Lower leg skin (tissue), 4 donors: ENCODE measurements around the gene PDE3A. TPM values are rescaled to one million over a fixed set of nuclear protein-coding genes. Genes with fewer than 3 reads are reported as not detected.

Experiments used
- DNase-seq, 2 donors: peaks; one replicate each; pipeline ENCODE4 v3.0.0-alpha.2; 2019; ENCODE audit warnings: low spot score in 2 of 2
- H3K4me3 ChIP-seq: fragments of 200-600 bp; sonication (generic); 2 replicates; pipeline ENCODE4 v1.5.1; 2017; ENCODE audit warnings: mild to moderate bottlenecking, low read depth; ENCODE audit not compliant: poor library complexity, severe bottlenecking
- POLR2A ChIP-seq, 2 donors: fragments of 450-650 bp; IDR thresholded peaks; one replicate each; pipeline ENCODE4 v1.6.1; 2016 to 2017; ENCODE audit warnings: antibody characterized with exemption in 2 of 2, mild to moderate bottlenecking in 1 of 2, moderate library complexity in 1 of 2
- WGBS, 2 donors: methylation state at CpG; one replicate each; pipeline ENCODE4 v1.1.5; 2018; 5-methylcytosine and 5-hydroxymethylcytosine counted together
- intact Hi-C: fragments of 100-400 bp; cut with DNase I; formaldehyde crosslinking; loops from one replicate; pipeline ENCODE4 v1.15.0; 2023; ENCODE audit warnings: low total_unique reads
- total RNA-seq, 4 donors: library from RNA; depleted of rRNA; stranded (reverse); fragments of >200 nt; gene quantifications; one replicate each; pipeline ENCODE4 v1.1.0, GENCODE V29; 2016
- TF ChIP-seq, protein P1 (sequence below), 3 donors: fragments of 450-650 bp; IDR thresholded peaks; one replicate each; pipeline ENCODE4 v1.5.1; 2016; ENCODE audit warnings: antibody characterized with exemption in 3 of 3, mild to moderate bottlenecking in 3 of 3, moderate library complexity in 2 of 3

Gene PDE3A
- total RNA-seq, 4 donors from 2014 or later: 1.5 to 3.2 (median 2.7) TPM

DNA sequence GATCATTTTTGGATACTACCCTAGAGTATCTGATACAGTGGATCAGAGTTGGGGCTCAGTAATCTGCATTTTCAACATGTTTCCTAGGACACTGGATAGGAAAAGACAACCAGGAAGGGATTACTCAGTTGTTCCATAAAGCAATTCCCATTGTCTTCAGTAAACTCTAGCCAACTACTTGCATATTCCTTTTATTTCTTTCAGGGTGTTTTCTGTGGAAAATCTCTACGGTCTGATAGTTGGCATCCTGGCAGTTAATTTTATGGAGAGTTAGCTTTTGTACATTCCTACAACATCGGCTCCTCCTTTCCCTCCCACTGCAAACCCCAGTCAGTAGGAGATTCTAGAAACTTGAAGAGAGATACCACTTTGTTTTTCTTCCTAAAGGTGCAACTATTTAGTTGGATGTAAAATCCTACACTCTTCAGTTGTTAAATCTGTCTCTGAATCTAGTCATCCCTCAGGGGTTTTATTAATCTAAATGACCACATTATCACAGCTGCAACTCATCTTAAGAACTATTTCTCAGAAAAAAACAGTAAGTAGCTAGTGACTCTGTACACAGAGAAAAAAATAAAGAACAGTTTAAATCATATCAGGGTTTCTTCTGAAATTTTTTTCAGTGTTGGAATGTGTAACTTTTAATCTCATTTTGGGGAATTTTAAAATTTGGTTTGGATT is 103.9 kb downstream of the PDE3A start:
- TF ChIP-seq, protein P1, sequence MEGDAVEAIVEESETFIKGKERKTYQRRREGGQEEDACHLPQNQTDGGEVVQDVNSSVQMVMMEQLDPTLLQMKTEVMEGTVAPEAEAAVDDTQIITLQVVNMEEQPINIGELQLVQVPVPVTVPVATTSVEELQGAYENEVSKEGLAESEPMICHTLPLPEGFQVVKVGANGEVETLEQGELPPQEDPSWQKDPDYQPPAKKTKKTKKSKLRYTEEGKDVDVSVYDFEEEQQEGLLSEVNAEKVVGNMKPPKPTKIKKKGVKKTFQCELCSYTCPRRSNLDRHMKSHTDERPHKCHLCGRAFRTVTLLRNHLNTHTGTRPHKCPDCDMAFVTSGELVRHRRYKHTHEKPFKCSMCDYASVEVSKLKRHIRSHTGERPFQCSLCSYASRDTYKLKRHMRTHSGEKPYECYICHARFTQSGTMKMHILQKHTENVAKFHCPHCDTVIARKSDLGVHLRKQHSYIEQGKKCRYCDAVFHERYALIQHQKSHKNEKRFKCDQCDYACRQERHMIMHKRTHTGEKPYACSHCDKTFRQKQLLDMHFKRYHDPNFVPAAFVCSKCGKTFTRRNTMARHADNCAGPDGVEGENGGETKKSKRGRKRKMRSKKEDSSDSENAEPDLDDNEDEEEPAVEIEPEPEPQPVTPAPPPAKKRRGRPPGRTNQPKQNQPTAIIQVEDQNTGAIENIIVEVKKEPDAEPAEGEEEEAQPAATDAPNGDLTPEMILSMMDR (IDR thresholded peaks at IDR 0.05): no peak
- no peak for TF ChIP-seq POLR2A (IDR thresholded peaks at IDR 0.05)
- no peak overlapping the region for H3K4me3 ChIP-seq
- WGBS, 2 donors: 35 to 39% methylated on average over 2 of the region's 2 CpGs
- no peak for DNase-seq
- intact Hi-C loops: no loop called here

DNA sequence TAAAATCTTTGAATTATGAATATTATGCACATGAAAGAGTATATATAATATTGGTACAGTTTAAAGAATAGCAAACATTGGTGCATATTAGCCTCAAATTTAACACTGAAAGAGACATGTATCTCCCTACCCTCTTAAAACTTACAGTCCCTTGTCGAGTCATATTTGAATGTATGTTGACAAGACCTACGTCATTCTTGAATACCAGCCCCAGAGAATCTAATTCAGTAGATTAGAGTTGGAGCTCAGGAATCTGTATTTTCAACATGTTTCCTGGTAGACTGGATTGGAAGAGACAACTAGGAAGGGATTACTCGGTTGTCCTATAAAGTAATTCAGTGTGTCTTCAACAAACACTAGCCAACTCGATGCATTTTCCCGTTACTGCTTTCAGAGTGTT is 104.8 kb downstream of the PDE3A start:
- intact Hi-C loops: no loop called here
- TF ChIP-seq POLR2A (IDR thresholded peaks at IDR 0.05): no peak
- TF ChIP-seq, protein P1 (IDR thresholded peaks at IDR 0.05): no peak
- H3K4me3 ChIP-seq: no peak overlapping the region
- WGBS, 2 donors: 91 to 94% methylated on average over 5 of the region's 5 CpGs
- no peak for DNase-seq

DNA sequence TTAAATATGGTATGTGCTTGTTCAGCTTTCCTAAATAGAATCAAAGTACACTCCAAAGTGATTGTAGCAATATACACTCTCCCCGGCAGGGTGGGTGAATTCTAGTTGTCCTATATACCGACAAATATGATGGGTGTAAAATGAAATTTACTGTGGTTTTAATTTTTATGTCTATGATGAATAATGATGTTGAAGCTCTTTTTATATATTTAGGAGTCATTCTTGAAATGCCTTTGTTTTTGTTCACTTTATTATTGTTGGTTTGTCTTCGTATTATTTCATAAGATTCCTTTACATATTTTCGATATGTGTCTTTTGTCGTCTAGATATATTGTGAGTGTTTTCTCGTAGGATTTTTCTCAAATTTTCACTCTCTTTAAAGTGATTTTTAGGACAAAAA is 105.7 kb downstream of the PDE3A start:
- no peak for DNase-seq
- intact Hi-C loops: no loop called here
- TF ChIP-seq POLR2A (IDR thresholded peaks at IDR 0.05): no peak
- TF ChIP-seq, protein P1 (IDR thresholded peaks at IDR 0.05): no peak
- WGBS, 2 donors: 96 to 98% methylated on average over 6 of the region's 6 CpGs
- no peak overlapping the region for H3K4me3 ChIP-seq

DNA sequence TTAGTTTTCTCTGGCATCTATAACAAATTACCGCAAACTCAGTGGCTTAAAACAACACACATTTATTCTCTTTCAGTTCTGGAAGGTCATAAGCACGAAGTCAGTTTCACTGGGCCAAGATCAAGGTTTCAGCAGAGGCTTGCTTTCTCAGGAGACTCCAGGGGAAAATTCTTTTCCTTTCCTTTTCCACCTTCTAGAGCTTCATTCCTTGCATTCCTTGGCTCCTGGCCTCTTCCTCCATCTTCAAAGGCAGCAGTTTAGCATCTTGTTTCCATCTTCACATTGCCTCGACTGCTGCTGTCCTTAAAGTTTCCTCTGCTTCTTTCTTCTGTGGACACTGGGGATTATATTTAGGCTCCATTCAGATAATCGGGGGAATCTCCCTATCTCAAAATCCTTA is 106.1 kb downstream of the PDE3A start:
- no peak for DNase-seq
- WGBS, 2 donors: 81 to 82% methylated on average over 4 of the region's 4 CpGs
- intact Hi-C loops: no loop called here
- TF ChIP-seq, protein P1 (IDR thresholded peaks at IDR 0.05): no peak
- TF ChIP-seq POLR2A (IDR thresholded peaks at IDR 0.05): no peak
- H3K4me3 ChIP-seq: no peak overlapping the region

DNA sequence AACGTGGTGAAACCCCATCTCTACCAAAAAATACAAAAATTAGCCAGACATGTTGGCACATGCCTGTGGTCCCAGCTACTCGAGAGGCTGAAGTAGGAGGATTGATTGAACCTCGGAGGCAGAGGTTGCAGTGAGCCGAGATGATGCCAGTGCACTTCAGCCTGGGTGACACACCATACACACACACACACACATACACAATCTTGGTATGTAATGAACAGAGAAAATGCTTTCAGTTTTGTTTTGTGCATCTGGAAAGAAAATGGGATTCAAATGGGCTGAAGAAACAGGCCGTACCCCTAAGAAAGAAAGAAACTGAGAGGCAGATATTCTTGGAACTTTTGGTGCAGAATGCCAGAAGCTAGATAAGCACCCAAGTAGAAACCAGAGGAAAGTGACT is 107.2 kb downstream of the PDE3A start:
- WGBS, 2 donors: 67 to 75% methylated on average over 5 of the region's 5 CpGs
- intact Hi-C loops: no loop called here
- TF ChIP-seq POLR2A (IDR thresholded peaks at IDR 0.05): no peak
- TF ChIP-seq, protein P1 (IDR thresholded peaks at IDR 0.05): no peak
- no peak for DNase-seq
- no peak overlapping the region for H3K4me3 ChIP-seq

DNA sequence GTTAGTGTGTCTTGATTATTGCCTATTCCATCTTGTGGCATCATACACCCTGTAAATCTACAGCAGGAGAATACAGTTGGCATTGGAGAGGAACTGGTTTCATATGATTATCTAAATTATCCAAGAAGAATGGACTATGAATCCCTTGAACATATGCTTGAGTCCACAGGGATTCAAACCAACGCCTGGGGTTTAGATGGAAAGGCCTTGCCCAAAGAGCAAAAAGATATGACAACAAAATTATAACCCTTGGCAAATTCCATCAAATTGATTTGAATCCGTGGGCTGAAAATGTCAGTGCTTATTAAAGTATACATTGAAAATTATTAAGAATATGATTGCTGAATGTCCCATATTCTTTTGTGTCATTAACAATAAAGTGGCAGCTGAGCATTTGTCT is 108.2 kb downstream of the PDE3A start:
- TF ChIP-seq POLR2A (IDR thresholded peaks at IDR 0.05): no peak
- TF ChIP-seq, protein P1 (IDR thresholded peaks at IDR 0.05): no peak
- DNase-seq: no peak
- no peak overlapping the region for H3K4me3 ChIP-seq
- 67 to 90% methylated on average over 2 of the region's 2 CpGs for WGBS, 2 donors
- intact Hi-C loops: no loop called here
